Neural cell (in vitro differentiated cells): ENCODE results near the gene FAM167B. TPM values are rescaled to one million over a fixed set of nuclear protein-coding genes. Genes with fewer than 3 reads are reported as not detected.

Experiments
- H2AFZ ChIP-seq: fragments of 200-600, 300-800 bp; sonication (generic), shearing (Covaris generic); 2 replicates; pipeline ENCODE4 v1.6.0; 2014; ENCODE audit warnings: low read depth, mild to moderate bottlenecking, antibody characterized with exemption, low read length, moderate library complexity
- H3F3A ChIP-seq: fragments of 200-600 bp; shearing (Covaris generic); 2 replicates; pipeline ENCODE4 v1.6.1; 2016; ENCODE audit warnings: mild to moderate bottlenecking, moderate library complexity, mixed read lengths, antibody characterized with exemption, low read length; ENCODE audit not compliant: insufficient read depth, poor library complexity, severe bottlenecking
- H3K27ac ChIP-seq: fragments of 200-600, 300-800 bp; sonication (generic), shearing (Covaris generic); 2 replicates; pipeline ENCODE4 v1.5.1; 2014; ENCODE audit warnings: mild to moderate bottlenecking, low read length, moderate library complexity
- H3K27me3 ChIP-seq: fragments of 300-800, 200-600 bp; sonication (generic), shearing (Covaris generic); 2 replicates; pipeline ENCODE4 v1.6.0; 2014; ENCODE audit warnings: mild to moderate bottlenecking, low read depth, low read length, moderate library complexity; ENCODE audit not compliant: insufficient read depth
- H3K36me3 ChIP-seq: fragments of 300-800, 200-600 bp; sonication (generic), shearing (Covaris generic); 2 replicates; pipeline ENCODE4 v1.5.1; 2014; ENCODE audit warnings: mild to moderate bottlenecking, antibody characterized with exemption, low read length, moderate library complexity; ENCODE audit not compliant: insufficient read depth
- H3K4me2 ChIP-seq: fragments of 300-800, 200-600 bp; sonication (generic), shearing (Covaris generic); 2 replicates; pipeline ENCODE4 v1.6.0; 2014; ENCODE audit warnings: mild to moderate bottlenecking, low read length
- H3K4me3 ChIP-seq: fragments of 300-800, 200-600 bp; sonication (generic), shearing (Covaris generic); 2 replicates; pipeline ENCODE4 v1.5.1; 2014; ENCODE audit warnings: mild to moderate bottlenecking, low read length, moderate library complexity
- H3K79me2 ChIP-seq: fragments of 200-600 bp; shearing (Covaris generic); replicated peaks from 2 replicates; pipeline ENCODE4 v1.6.0; 2014; ENCODE audit warnings: mild to moderate bottlenecking, low read length, moderate library complexity; ENCODE audit not compliant: insufficient read depth
- H3K9ac ChIP-seq: fragments of 300-800, 200-600 bp; sonication (generic), shearing (Covaris generic); 2 replicates; pipeline ENCODE4 v1.6.1; 2016; ENCODE audit warnings: mild to moderate bottlenecking, low read length, mixed read lengths
- H3K9me2 ChIP-seq: fragments of 200-600 bp; shearing (Covaris generic); 2 replicates; pipeline ENCODE4 v1.6.1; 2016; ENCODE audit warnings: mild to moderate bottlenecking, low read length, mixed read lengths; ENCODE audit not compliant: insufficient read depth
- H3K9me3 ChIP-seq: fragments of 200-600, 300-800 bp; sonication (generic), shearing (Covaris generic); 2 replicates; pipeline ENCODE4 v1.6.1; 2016; ENCODE audit warnings: mild to moderate bottlenecking, mixed run types, low read length, moderate library complexity, mixed read lengths
- H4K20me1 ChIP-seq: fragments of 200-600 bp; shearing (Covaris generic); 2 replicates; pipeline ENCODE4 v1.6.1; 2016; ENCODE audit warnings: mild to moderate bottlenecking, mixed run types; ENCODE audit not compliant: insufficient read depth
- CTCF ChIP-seq: fragments of 450-650 bp; IDR thresholded peaks from 2 replicates; pipeline ENCODE4 v1.5.1; 2014; ENCODE audit warnings: antibody characterized with exemption, mild to moderate bottlenecking, moderate library complexity; ENCODE audit not compliant: poor library complexity, severe bottlenecking
- EP300 ChIP-seq: fragments of 450-650 bp; conservative IDR thresholded peaks from 2 replicates; pipeline ENCODE4 v1.6.1; 2014; ENCODE audit warnings: antibody characterized with exemption, mild to moderate bottlenecking, moderate library complexity; ENCODE audit not compliant: poor library complexity, severe bottlenecking
- MXI1 ChIP-seq: fragments of 450-650 bp; conservative IDR thresholded peaks from 2 replicates; pipeline ENCODE4 v1.6.1; 2014; ENCODE audit warnings: antibody characterized with exemption, mild to moderate bottlenecking; ENCODE audit not compliant: poor library complexity, severe bottlenecking
- RAD21 ChIP-seq: fragments of 450-650 bp; conservative IDR thresholded peaks from 2 replicates; pipeline ENCODE4 v1.6.1; 2014; ENCODE audit warnings: antibody characterized with exemption, mild to moderate bottlenecking, moderate library complexity
- REST ChIP-seq: IDR thresholded peaks from 2 replicates; pipeline ENCODE4 v1.6.1; 2012; ENCODE audit warnings: borderline replicate concordance
- SMC3 ChIP-seq: fragments of 450-650 bp; conservative IDR thresholded peaks from 2 replicates; pipeline ENCODE4 v1.6.1; 2014; ENCODE audit warnings: antibody characterized with exemption, mild to moderate bottlenecking, moderate library complexity; ENCODE audit not compliant: poor library complexity
- TAF1 ChIP-seq: IDR thresholded peaks from 2 replicates; pipeline ENCODE4 v1.6.1; 2012; ENCODE audit warnings: low read depth
- polyA plus RNA-seq: library from polyadenylated mRNA; depleted of rRNA; stranded (reverse); fragments of >200 nt; gene quantifications from 2 replicates; pipeline ENCODE4 v1.2.3, GENCODE V29; 2014

The FAM167B gene
- polyA plus RNA-seq, 1 donor from 2014 or later, result not detected

GRCh38 chr1:32269744-32270143 is 22.7 kb downstream of the FAM167B start:
- H3K9ac ChIP-seq, result no peak overlapping the region
- no peaks in the 10 kb centered on the region for H3K79me2 ChIP-seq
- no peaks in the 10 kb centered on the region for H3K27me3 ChIP-seq
- no peak overlapping the region for H3K4me2 ChIP-seq
- no peak overlapping the region for H2AFZ ChIP-seq
- H3F3A ChIP-seq, result no peaks in the 10 kb centered on the region
- H3K36me3 ChIP-seq, result no peaks in the 10 kb centered on the region
- no peak for TF ChIP-seq EP300
- TF ChIP-seq RAD21, result no peak
- no peak for TF ChIP-seq SMC3
- no peak for TF ChIP-seq CTCF
- TF ChIP-seq REST, result no peak
- H4K20me1 ChIP-seq, result no peaks in the 10 kb centered on the region
- no peaks in the 10 kb centered on the region for H3K9me3 ChIP-seq
- no peak overlapping the region for H3K4me3 ChIP-seq
- H3K9me2 ChIP-seq, result no peaks in the 10 kb centered on the region
- H3K27ac ChIP-seq, result no peak overlapping the region

GRCh38 chr1:32272557-32273390 is 25.8 kb downstream of the FAM167B start:
- Histone ChIP-seq H3K27ac (no peak overlapping the region), H3K9me2 (no peaks in the 10 kb centered on the region), H3K27me3 (no peaks in the 10 kb centered on the region), H2AFZ (no peak overlapping the region), H3K9ac (no peak overlapping the region), H4K20me1 (no peaks in the 10 kb centered on the region), H3K9me3 (no peaks in the 10 kb centered on the region), H3K36me3 (no peaks in the 10 kb centered on the region), H3F3A (no peaks in the 10 kb centered on the region), H3K4me3 (no peak overlapping the region), H3K4me2 (no peak overlapping the region), H3K79me2 (no peaks in the 10 kb centered on the region)
- TF ChIP-seq CTCF, result no peak
- no peak for TF ChIP-seq TAF1
- no peak for TF ChIP-seq SMC3
- no peak for TF ChIP-seq EP300
- no peak for TF ChIP-seq REST
- TF ChIP-seq RAD21, result no peak
- no peak for TF ChIP-seq MXI1
